SK-N-SH (cell line): ENCODE measurements around the gene DNM2. TPM values are rescaled to one million over a fixed set of nuclear protein-coding genes. Genes with fewer than 3 reads are reported as not detected.
A peak's percentile ranks its signal among the peaks of the same experiment; 100 is the strongest.

Experiments used
- CTCF ChIA-PET: fragments of 300-600, 350-600 bp; formaldehyde crosslinking; extraction: SDS; loops from one replicate; lab custom pipeline; 2021; lab: Yijun Ruan, JAX
- POLR2A ChIA-PET: fragments of 350-600 bp; sonication (Branson Sonifier 250); formaldehyde crosslinking; extraction: SDS; loops from one replicate; lab custom pipeline; 2020; ENCODE audit warnings: antibody characterized with exemption, inconsistent platforms; lab: Yijun Ruan, JAX
- DNase-seq: peaks from one replicate; pipeline ENCODE4 v3.0.0; 2012
- H2AFZ ChIP-seq: fragments of 200-600 bp; sonication (generic); 2 replicates; pipeline ENCODE4 v1.8.1; 2016; ENCODE audit warnings: antibody characterized with exemption, mild to moderate bottlenecking, low read depth
- H3F3A ChIP-seq: fragments of 200-600 bp; sonication (generic); replicated peaks from 2 replicates; pipeline ENCODE3; 2016; ENCODE audit warnings: antibody characterized with exemption, mild to moderate bottlenecking; ENCODE audit not compliant: insufficient read depth
- H3K27ac ChIP-seq, 2 experiments: fragments of 200-500 bp in 1 of 2; fragments of 200-600 bp in 1 of 2; sonication (Bioruptor generic) in 1 of 2; sonication (generic), shearing (Covaris generic) in 1 of 2; 2 replicates each; pipeline versions ENCODE4 v1.5.1 to v1.6.1; 2014 to 2016; ENCODE audit warnings: low read depth in 2 of 2, inconsistent platforms in 1 of 2, low read length in 1 of 2, mild to moderate bottlenecking in 1 of 2, mixed read lengths in 1 of 2
- H3K27me3 ChIP-seq: fragments of 200-600 bp; sonication (generic), shearing (Covaris generic); 2 replicates; pipeline ENCODE4 v1.6.1; 2016; ENCODE audit warnings: mixed run types; ENCODE audit not compliant: insufficient read depth
- H3K36me3 ChIP-seq, 2 experiments: fragments of 200-500 bp in 1 of 2; fragments of 200-600 bp in 1 of 2; sonication (Bioruptor generic) in 1 of 2; sonication (generic) in 1 of 2; replicated peaks in 1 of 2; 2 replicates each; pipeline versions ENCODE3 to v1.5.1; 2014 to 2016; ENCODE audit warnings: low read length in 1 of 2, mild to moderate bottlenecking in 1 of 2; ENCODE audit not compliant: insufficient read depth in 2 of 2, control insufficient read depth in 1 of 2
- H3K4me1 ChIP-seq, 2 experiments: fragments of 200-500 bp in 1 of 2; fragments of 200-600 bp in 1 of 2; sonication (Bioruptor generic) in 1 of 2; sonication (generic), shearing (Covaris generic) in 1 of 2; 2 replicates each; pipeline versions ENCODE4 v1.5.1 to v1.6.1; 2014 to 2016; ENCODE audit warnings: low read depth in 1 of 2, low read length in 1 of 2, mixed run types in 1 of 2; ENCODE audit not compliant: insufficient read depth in 2 of 2, control insufficient read depth in 1 of 2
- H3K4me2 ChIP-seq: fragments of 200-600 bp; sonication (generic), shearing (Covaris generic); 2 replicates; pipeline ENCODE4 v1.6.1; 2017; ENCODE audit warnings: mixed run types
- H3K4me3 ChIP-seq, 2 experiments: fragments of 200-500 bp in 1 of 2; fragments of 200-600 bp in 1 of 2; sonication (Bioruptor generic) in 1 of 2; sonication (generic), shearing (Covaris generic) in 1 of 2; 2 replicates each; pipeline versions ENCODE4 v1.5.1 to v1.8.1; 2014 to 2016; ENCODE audit warnings: low read depth in 2 of 2, inconsistent platforms in 1 of 2, low read length in 1 of 2, mild to moderate bottlenecking in 1 of 2, mixed read lengths in 1 of 2, moderate library complexity in 1 of 2
- H3K79me2 ChIP-seq: fragments of 200-600 bp; sonication (generic); 2 replicates; pipeline ENCODE4 v1.8.1; 2017; ENCODE audit warnings: mild to moderate bottlenecking; ENCODE audit not compliant: insufficient read depth
- H3K9ac ChIP-seq: fragments of 200-600 bp; sonication (generic); 2 replicates; pipeline ENCODE4 v1.6.1; 2017; ENCODE audit warnings: mixed run types
- H3K9me2 ChIP-seq: fragments of 200-600 bp; sonication (generic); 2 replicates; pipeline ENCODE4 v1.6.1; 2017; ENCODE audit warnings: mixed run types
- H3K9me3 ChIP-seq: fragments of 200-600 bp; sonication (generic); 2 replicates; pipeline ENCODE4 v1.6.1; 2017; ENCODE audit warnings: mixed run types, mild to moderate bottlenecking, moderate library complexity
- H4K20me1 ChIP-seq: fragments of 200-600 bp; sonication (generic); 2 replicates; pipeline ENCODE4 v1.6.1; 2017; ENCODE audit warnings: mild to moderate bottlenecking, mixed run types; ENCODE audit not compliant: insufficient read depth
- CHD2 ChIP-seq: fragments of 150-350 bp; IDR thresholded peaks from 2 replicates; pipeline ENCODE4 v1.6.1; 2018; ENCODE audit warnings: low read length; ENCODE audit not compliant: partially characterized antibody
- EP300 ChIP-seq, 2 experiments: IDR thresholded peaks; 2 replicates each; pipeline versions ENCODE4 v1.4.0 to v1.6.1; 2012; ENCODE audit warnings: borderline replicate concordance in 1 of 2, low read depth in 1 of 2, low read length in 1 of 2
- FOXJ3 ChIP-seq: sonication (generic); formaldehyde crosslinking; IDR thresholded peaks from 2 replicates; pipeline ENCODE4 v1.5.1; 2020; ENCODE audit warnings: mild to moderate bottlenecking, missing genetic modification reagents
- JUND ChIP-seq: IDR thresholded peaks from 2 replicates; pipeline ENCODE4 v1.4.0; 2012
- MEF2A ChIP-seq: IDR thresholded peaks from 2 replicates; pipeline ENCODE4 v1.4.0; 2012; ENCODE audit warnings: low read depth, borderline replicate concordance
- NFIC ChIP-seq: IDR thresholded peaks from 2 replicates; pipeline ENCODE4 v1.4.0; 2012; ENCODE audit warnings: borderline replicate concordance
- NRF1 ChIP-seq: IDR thresholded peaks from 2 replicates; pipeline ENCODE4 v1.6.1; 2012; ENCODE audit warnings: low read depth, mild to moderate bottlenecking, low read length
- YY1 ChIP-seq: IDR thresholded peaks from 2 replicates; pipeline ENCODE4 v1.4.0; 2012; ENCODE audit warnings: low read depth, mild to moderate bottlenecking
- WGBS: methylation state at CpG from one replicate; pipeline ENCODE4 v1.1.6; 2017; ENCODE audit warnings: low lambda C conversion rate; 5-methylcytosine and 5-hydroxymethylcytosine counted together
- polyA plus RNA-seq, 3 experiments: library from polyadenylated mRNA; depleted of rRNA; stranded (reverse); fragments of >200 nt; gene quantifications; 2 replicates each; pipeline ENCODE4 v1.2.3, GENCODE V29; 2012
- TF ChIP-seq, protein P1 (sequence below): fragments of 200-600 bp; sonication (generic); IDR thresholded peaks from 2 replicates; pipeline ENCODE4 v1.6.1; 2017; ENCODE audit warnings: antibody characterized with exemption, mild to moderate bottlenecking, moderate library complexity
- TF ChIP-seq, protein P2 (sequence below): IDR thresholded peaks from 2 replicates; pipeline ENCODE4; 2012
- TF ChIP-seq, protein P3 (sequence below): fragments of 150-350 bp; IDR thresholded peaks from 2 replicates; pipeline ENCODE4 v1.6.1; 2016; ENCODE audit warnings: mild to moderate bottlenecking, low read depth, low read length
- TF ChIP-seq, protein P4 (sequence below): IDR thresholded peaks from 2 replicates; pipeline ENCODE4 v1.4.0; 2012; ENCODE audit warnings: low read depth, borderline replicate concordance
- TF ChIP-seq, protein P5 (sequence below): IDR thresholded peaks from 2 replicates; pipeline ENCODE4 v1.6.1; 2012; ENCODE audit warnings: mild to moderate bottlenecking, low read depth, low read length, moderate library complexity

DNM2 gene
- polyA plus RNA-seq, 1 of the 3 experiments (the other 2 are of a cell fraction) = 52.5 TPM

DNA sequence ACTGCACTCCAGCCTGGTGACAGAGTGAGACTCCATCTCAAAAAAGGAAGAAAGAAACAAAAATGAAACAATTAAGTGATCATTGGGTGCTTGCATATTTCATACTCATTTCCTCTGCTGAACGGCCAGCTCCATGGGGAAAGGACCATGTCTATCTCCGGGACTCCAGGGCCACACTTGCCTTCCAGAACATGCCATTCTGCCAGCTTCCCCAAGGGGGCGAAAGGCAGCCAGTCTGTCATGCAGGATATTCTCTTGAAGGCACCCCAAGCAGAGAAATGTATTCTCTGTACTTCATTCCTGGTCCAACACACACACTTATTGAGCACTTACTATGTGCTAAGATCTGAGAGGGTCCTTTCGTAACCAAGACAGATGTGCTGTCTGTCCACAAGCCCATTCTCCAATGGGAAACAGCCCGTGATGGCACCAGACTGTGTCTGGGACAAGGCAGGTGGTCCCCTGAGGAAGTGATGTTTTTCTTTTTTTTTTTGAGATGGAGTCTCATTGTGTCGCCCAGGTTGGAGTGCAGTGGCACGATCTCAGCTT is 143.3 kb downstream of the DNM2 start:
- CTCF ChIA-PET = interaction anchor here (0.7 to 8.1 kb wide), 7 partner anchors 9 to 279 kb away, joined by 3 to 146 read pairs (median 4); partner anchors contain the start of genes C19orf38, DNM2 and TMED1
- 53% methylated on average over 7 of the region's 7 CpGs for WGBS
- DNase-seq = no peak
- POLR2A ChIA-PET = interaction anchor here (1.1 kb wide), 1 partner anchor 26 kb away, joined by 3 read pairs; the partner anchor contains the start of gene TMED1
- TF ChIP-seq, protein P1, sequence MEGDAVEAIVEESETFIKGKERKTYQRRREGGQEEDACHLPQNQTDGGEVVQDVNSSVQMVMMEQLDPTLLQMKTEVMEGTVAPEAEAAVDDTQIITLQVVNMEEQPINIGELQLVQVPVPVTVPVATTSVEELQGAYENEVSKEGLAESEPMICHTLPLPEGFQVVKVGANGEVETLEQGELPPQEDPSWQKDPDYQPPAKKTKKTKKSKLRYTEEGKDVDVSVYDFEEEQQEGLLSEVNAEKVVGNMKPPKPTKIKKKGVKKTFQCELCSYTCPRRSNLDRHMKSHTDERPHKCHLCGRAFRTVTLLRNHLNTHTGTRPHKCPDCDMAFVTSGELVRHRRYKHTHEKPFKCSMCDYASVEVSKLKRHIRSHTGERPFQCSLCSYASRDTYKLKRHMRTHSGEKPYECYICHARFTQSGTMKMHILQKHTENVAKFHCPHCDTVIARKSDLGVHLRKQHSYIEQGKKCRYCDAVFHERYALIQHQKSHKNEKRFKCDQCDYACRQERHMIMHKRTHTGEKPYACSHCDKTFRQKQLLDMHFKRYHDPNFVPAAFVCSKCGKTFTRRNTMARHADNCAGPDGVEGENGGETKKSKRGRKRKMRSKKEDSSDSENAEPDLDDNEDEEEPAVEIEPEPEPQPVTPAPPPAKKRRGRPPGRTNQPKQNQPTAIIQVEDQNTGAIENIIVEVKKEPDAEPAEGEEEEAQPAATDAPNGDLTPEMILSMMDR = peak; percentile 54
- no peak for TF ChIP-seq NRF1
- no peaks in the 10 kb centered on the region for H3K36me3 ChIP-seq
- peaks cover 6% of the 10 kb centered on the region for H3F3A ChIP-seq
- H3K9me3 ChIP-seq = no peaks in the 10 kb centered on the region
- no peak overlapping the region for H3K4me2 ChIP-seq
- no peaks in the 10 kb centered on the region; a peak in 1 of 4 replicates for H3K4me1 ChIP-seq
- no peak overlapping the region for H2AFZ ChIP-seq
- H3K4me3 ChIP-seq = no peak overlapping the region
- H3K27ac ChIP-seq = no peak overlapping the region
- H3K27me3 ChIP-seq = no peaks in the 10 kb centered on the region
- H3K9me2 ChIP-seq = no peaks in the 10 kb centered on the region
- H3K79me2 ChIP-seq = no peaks in the 10 kb centered on the region
- no peaks in the 10 kb centered on the region for H4K20me1 ChIP-seq
- no peak overlapping the region for H3K9ac ChIP-seq

DNA sequence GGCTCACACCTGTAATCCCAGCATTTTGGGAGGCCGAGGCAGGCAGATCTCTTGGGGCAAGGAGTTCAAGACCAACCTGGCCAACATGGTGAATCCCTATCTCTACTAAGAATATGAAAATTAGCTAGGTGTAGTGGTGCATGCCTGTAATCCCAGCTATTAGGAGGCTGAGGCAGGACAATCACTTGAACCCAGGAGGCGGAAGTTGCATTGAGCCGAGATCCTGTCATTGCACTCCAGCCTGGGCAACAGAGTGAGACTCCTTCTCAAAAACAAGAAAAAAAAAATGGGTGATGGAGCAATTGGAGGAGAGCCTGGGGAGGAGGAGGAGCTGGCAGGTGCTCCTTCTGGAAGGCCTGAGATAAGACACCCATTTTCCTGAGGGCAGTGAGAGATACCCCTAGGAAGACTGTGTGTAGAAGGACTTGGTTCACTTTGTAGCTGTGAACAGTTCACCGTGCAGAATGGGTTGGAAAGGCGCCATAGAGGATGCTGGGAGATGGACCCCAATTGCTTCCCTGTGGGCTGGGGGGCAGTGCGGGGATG is 144.8 kb downstream of the DNM2 start:
- H3K4me1 ChIP-seq = no peaks in the 10 kb centered on the region; a peak in 1 of 4 replicates
- no peak overlapping the region for H3K4me3 ChIP-seq
- no peaks in the 10 kb centered on the region for H3K9me2 ChIP-seq
- H3K9ac ChIP-seq = no peak overlapping the region
- H2AFZ ChIP-seq = no peak overlapping the region
- peaks cover 6% of the 10 kb centered on the region for H3F3A ChIP-seq
- H3K27ac ChIP-seq = no peak overlapping the region
- CTCF ChIA-PET = interaction anchor here (2.5 to 8.1 kb wide), 6 partner anchors 8 to 161 kb away, joined by 17 to 146 read pairs (median 41); partner anchors contain the start of genes C19orf38, DNM2, QTRT1 and TMED1
- H3K4me2 ChIP-seq = no peak overlapping the region
- H3K27me3 ChIP-seq = no peaks in the 10 kb centered on the region
- H3K79me2 ChIP-seq = no peaks in the 10 kb centered on the region
- POLR2A ChIA-PET = no interaction called here
- WGBS = 91% methylated on average over 6 of the region's 6 CpGs
- H3K36me3 ChIP-seq = no peaks in the 10 kb centered on the region
- no peaks in the 10 kb centered on the region for H4K20me1 ChIP-seq
- no peak for DNase-seq
- H3K9me3 ChIP-seq = no peaks in the 10 kb centered on the region
- TF ChIP-seq FOXJ3 (CRISPR knock-in tag) = no peak
- TF ChIP-seq NRF1 = no peak
- TF ChIP-seq, protein P2, sequence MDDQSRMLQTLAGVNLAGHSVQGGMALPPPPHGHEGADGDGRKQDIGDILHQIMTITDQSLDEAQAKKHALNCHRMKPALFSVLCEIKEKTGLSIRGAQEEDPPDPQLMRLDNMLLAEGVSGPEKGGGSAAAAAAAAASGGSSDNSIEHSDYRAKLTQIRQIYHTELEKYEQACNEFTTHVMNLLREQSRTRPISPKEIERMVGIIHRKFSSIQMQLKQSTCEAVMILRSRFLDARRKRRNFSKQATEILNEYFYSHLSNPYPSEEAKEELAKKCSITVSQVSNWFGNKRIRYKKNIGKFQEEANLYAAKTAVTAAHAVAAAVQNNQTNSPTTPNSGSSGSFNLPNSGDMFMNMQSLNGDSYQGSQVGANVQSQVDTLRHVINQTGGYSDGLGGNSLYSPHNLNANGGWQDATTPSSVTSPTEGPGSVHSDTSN = no peak
- TF ChIP-seq CHD2 = no peak
- no peak for TF ChIP-seq EP300 (IDR thresholded peaks at IDR 0.05; ENCODE audit: borderline replicate concordance in 1 of 2, low read depth in 1 of 2, low read length in 1 of 2)
- TF ChIP-seq JUND = no peak
- TF ChIP-seq, protein P3, sequence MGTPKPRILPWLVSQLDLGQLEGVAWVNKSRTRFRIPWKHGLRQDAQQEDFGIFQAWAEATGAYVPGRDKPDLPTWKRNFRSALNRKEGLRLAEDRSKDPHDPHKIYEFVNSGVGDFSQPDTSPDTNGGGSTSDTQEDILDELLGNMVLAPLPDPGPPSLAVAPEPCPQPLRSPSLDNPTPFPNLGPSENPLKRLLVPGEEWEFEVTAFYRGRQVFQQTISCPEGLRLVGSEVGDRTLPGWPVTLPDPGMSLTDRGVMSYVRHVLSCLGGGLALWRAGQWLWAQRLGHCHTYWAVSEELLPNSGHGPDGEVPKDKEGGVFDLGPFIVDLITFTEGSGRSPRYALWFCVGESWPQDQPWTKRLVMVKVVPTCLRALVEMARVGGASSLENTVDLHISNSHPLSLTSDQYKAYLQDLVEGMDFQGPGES = no peak
- TF ChIP-seq YY1 = no peak
- TF ChIP-seq, protein P4, sequence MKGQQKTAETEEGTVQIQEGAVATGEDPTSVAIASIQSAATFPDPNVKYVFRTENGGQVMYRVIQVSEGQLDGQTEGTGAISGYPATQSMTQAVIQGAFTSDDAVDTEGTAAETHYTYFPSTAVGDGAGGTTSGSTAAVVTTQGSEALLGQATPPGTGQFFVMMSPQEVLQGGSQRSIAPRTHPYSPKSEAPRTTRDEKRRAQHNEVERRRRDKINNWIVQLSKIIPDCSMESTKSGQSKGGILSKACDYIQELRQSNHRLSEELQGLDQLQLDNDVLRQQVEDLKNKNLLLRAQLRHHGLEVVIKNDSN = no peak
- TF ChIP-seq, protein P5, sequence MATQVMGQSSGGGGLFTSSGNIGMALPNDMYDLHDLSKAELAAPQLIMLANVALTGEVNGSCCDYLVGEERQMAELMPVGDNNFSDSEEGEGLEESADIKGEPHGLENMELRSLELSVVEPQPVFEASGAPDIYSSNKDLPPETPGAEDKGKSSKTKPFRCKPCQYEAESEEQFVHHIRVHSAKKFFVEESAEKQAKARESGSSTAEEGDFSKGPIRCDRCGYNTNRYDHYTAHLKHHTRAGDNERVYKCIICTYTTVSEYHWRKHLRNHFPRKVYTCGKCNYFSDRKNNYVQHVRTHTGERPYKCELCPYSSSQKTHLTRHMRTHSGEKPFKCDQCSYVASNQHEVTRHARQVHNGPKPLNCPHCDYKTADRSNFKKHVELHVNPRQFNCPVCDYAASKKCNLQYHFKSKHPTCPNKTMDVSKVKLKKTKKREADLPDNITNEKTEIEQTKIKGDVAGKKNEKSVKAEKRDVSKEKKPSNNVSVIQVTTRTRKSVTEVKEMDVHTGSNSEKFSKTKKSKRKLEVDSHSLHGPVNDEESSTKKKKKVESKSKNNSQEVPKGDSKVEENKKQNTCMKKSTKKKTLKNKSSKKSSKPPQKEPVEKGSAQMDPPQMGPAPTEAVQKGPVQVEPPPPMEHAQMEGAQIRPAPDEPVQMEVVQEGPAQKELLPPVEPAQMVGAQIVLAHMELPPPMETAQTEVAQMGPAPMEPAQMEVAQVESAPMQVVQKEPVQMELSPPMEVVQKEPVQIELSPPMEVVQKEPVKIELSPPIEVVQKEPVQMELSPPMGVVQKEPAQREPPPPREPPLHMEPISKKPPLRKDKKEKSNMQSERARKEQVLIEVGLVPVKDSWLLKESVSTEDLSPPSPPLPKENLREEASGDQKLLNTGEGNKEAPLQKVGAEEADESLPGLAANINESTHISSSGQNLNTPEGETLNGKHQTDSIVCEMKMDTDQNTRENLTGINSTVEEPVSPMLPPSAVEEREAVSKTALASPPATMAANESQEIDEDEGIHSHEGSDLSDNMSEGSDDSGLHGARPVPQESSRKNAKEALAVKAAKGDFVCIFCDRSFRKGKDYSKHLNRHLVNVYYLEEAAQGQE = no peak
- no peak for TF ChIP-seq NFIC
- TF ChIP-seq, protein P1 = no peak
- no peak for TF ChIP-seq MEF2A
